Keratinocyte (primary cell): Measurements from ENCODE around the gene ARHGAP18.

Source experiments
- CTCF ChIP-seq, 3 experiments: IDR thresholded peaks in 1 of 3; conservative IDR thresholded peaks in 1 of 3; optimal IDR thresholded peaks in 1 of 3; 2 replicates in 2 of 3; 3 replicates in 1 of 3; pipeline versions ENCODE3 to v1.5.1; 2011; ENCODE audit warnings: low read length in 3 of 3, mild to moderate bottlenecking in 3 of 3, moderate library complexity in 2 of 3, control low read depth in 1 of 3, inconsistent platforms in 1 of 3; ENCODE audit not compliant: insufficient read depth in 2 of 3; ENCODE audit errors: extremely low read depth in 1 of 3
- EZH2 ChIP-seq: IDR thresholded peaks from one replicate; pipeline ENCODE4 v1.6.1; 2012; ENCODE audit warnings: inconsistent platforms, mild to moderate bottlenecking, low read length, moderate library complexity

GRCh38 chr6:129583866-129584265, 126.1 kb downstream of the ARHGAP18 start:
- TF ChIP-seq CTCF (optimal IDR thresholded peaks at IDR 0.05 in 1 of 3, IDR thresholded peaks at IDR 0.05 in 1 of 3, conservative IDR thresholded peaks at IDR 0.05 in 1 of 3; ENCODE audit: extremely low read depth in 1 of 3, insufficient read depth in 2 of 3, low read length in 3 of 3) (no peak), EZH2 (no peak)
